ENCODE results near the gene PMCH. TPM values are rescaled to one million over a fixed set of nuclear protein-coding genes. Genes with fewer than 3 reads are reported as not detected.

PMCH gene
- polyA plus RNA-seq, 1 of the 3 experiments (the other 2 are of a cell fraction), result not detected

DNA sequence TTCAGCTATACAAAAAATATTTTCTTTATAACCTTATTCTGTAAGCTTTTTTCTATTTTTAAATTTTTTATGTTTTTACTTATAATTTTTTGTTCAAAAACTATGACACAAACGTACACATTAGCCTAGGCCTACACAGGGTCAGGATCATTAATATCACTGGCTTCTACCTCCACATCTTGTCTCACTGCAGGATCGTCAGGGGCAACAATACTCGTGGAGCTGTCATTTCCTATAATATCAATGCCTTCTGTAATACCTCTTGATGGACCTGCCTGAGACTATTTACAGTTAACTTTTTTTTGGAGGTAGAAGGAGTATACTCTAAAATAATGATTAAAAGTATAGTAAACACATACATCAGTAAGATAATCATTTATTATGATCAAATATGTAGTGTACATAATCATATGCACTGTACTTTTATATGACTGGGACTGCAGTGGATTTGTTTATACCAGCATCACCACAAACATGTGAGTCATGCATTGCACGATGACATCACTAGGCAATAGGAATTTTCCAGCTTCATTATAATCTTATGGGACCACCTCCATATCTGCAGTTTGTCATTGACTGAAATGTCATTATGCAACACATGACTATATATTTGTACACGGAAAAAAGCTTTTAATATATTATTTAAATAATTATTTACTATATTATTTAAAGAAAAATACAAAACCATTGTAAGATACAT is 18.5 kb upstream of the PMCH start:
- no peak for TF ChIP-seq IRF3 (IDR thresholded peaks at IDR 0.05; ENCODE audit: low read depth, low read length)
- TF ChIP-seq EZH2phosphoT487 (IDR thresholded peaks at IDR 0.05; ENCODE audit: borderline replicate concordance, low read depth), result no peak
- TF ChIP-seq TEAD4 (IDR thresholded peaks at IDR 0.05; ENCODE audit: borderline replicate concordance, insufficient read depth), result no peak
- no peak for TF ChIP-seq GATA2 (CRISPR knock-in tag; IDR thresholded peaks at IDR 0.05)
- TF ChIP-seq TCF12 (IDR thresholded peaks at IDR 0.05), result no peak
- TF ChIP-seq USF1 (IDR thresholded peaks at IDR 0.05; ENCODE audit: borderline replicate concordance, low read depth), result no peak
- TF ChIP-seq RXRA (IDR thresholded peaks at IDR 0.05; ENCODE audit: borderline replicate concordance, low read depth), result no peak
- no peak for TF ChIP-seq ZBTB33 (IDR thresholded peaks at IDR 0.05; ENCODE audit: borderline replicate concordance, low read depth)
- no peak for TF ChIP-seq FOXM1 (IDR thresholded peaks at IDR 0.05; ENCODE audit: low read depth)
- no peak for TF ChIP-seq RFX5 (IDR thresholded peaks at IDR 0.05; ENCODE audit: low read length)
- TF ChIP-seq JUND (IDR thresholded peaks at IDR 0.05), result no peak
- TF ChIP-seq NRF1 (IDR thresholded peaks at IDR 0.05; ENCODE audit: low read depth, low read length), result no peak
- no peak for TF ChIP-seq CTCF (IDR thresholded peaks at IDR 0.05)
- TF ChIP-seq FOXJ3 (CRISPR knock-in tag; IDR thresholded peaks at IDR 0.05), result no peak
- no peak for TF ChIP-seq MEF2A (IDR thresholded peaks at IDR 0.05; ENCODE audit: borderline replicate concordance, low read depth)
- TF ChIP-seq, protein P1, sequence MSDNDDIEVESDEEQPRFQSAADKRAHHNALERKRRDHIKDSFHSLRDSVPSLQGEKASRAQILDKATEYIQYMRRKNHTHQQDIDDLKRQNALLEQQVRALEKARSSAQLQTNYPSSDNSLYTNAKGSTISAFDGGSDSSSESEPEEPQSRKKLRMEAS (IDR thresholded peaks at IDR 0.05; ENCODE audit: low read depth), result no peak
- no peak for TF ChIP-seq POLR2AphosphoS5 (IDR thresholded peaks at IDR 0.05; ENCODE audit: low read depth, low read length)
- no peaks in the 10 kb centered on the region for H3K9me3 ChIP-seq
- H4K20me1 ChIP-seq (ENCODE audit: insufficient read depth), result no peaks in the 10 kb centered on the region
- no peaks in the 10 kb centered on the region for H3K27me3 ChIP-seq (ENCODE audit: insufficient read depth)
- H3K36me3 ChIP-seq (replicated peaks in 1 of 2; ENCODE audit: control insufficient read depth in 1 of 2, insufficient read depth in 2 of 2, low read length in 1 of 2), result no peaks in the 10 kb centered on the region
- H3K4me1 ChIP-seq (ENCODE audit: control insufficient read depth in 1 of 2, insufficient read depth in 2 of 2, low read depth in 1 of 2, low read length in 1 of 2), result peaks cover 0 to 4% of the 10 kb centered on the region in 2 experiments; a peak in 2 of 4 replicates
- DNase-seq, result no peak
- no peaks in the 10 kb centered on the region for H3F3A ChIP-seq (replicated peaks; ENCODE audit: insufficient read depth)
- no peaks in the 10 kb centered on the region for H3K79me2 ChIP-seq (ENCODE audit: insufficient read depth)
- no peak overlapping the region for H2AFZ ChIP-seq (ENCODE audit: low read depth)
- H3K4me2 ChIP-seq, result no peak overlapping the region
- ChIA-PET POLR2A (no interaction called here), CTCF (no interaction called here)
- 73% methylated on average over 5 of the region's 5 CpGs for WGBS (ENCODE audit: low lambda C conversion rate)
- no peaks in the 10 kb centered on the region for H3K9me2 ChIP-seq
- no peak overlapping the region for H3K4me3 ChIP-seq (ENCODE audit: low read depth in 2 of 2, low read length in 1 of 2)
- H3K27ac ChIP-seq (ENCODE audit: low read depth in 2 of 2, low read length in 1 of 2), result no peak overlapping the region
- H3K9ac ChIP-seq, result no peak overlapping the region
